ENCODE data around the gene GABARAP.

The GABARAP gene

DNA sequence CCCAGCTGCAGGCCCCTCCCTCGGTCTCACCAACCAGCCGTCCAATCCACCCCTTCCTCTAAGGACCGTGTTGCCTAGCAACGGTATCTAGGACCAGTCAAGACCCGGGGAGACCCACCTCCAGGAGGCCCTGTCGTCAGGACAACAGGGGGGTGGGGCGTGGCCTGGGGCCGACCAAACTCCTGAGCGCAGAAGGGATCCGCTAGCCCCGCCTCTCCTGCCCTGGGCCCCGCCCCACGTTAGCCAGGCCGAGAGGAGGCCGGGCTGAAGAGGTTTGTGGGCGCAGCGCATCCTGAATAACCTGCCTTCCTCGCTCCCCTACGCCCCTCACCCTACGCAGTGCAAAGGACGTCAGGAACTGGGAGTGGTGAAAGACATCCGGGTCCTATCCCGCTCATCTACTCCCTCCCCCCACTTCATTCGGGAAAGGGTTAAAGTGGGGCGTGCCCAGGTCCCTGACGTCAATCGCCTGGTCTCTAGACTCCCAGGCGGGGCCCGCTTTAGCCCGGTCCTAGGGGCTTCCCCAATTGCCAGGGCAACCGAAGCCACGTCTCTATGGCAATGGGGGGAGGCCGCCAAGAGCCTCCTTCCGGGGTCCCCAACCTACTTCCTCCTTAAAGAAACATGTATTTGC, 37.3 kb downstream of the GABARAP start:
- no peak for DNase-seq

DNA sequence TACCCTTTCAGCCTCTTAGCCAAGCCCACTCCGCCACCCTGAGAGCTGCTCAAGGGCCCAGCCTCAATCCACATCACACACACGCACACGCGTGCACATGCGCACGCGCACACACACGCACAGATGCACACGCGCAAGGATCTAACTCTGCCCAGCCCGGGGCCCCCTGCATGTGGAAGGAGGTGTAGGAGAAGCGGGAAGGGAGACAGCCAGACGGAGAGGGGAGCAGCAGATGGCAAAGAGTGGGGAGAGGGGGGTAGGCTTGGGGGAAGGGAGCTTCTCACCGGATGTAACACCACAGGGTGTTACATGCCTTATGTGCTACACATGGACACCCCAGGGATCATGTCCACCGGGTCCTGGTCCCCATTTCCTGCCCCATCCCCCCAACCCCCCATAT, 37.9 kb downstream of the GABARAP start:
- DNase-seq, result no peak

GRCh38 chr17:7203391-7203790, 38.9 kb downstream of the GABARAP start:
- DNase-seq, result no peak

- no peak for DNase-seq
These were observed 45.4 kb downstream of the GABARAP start for GRCh38 chr17:7196651-7197401.

DNA sequence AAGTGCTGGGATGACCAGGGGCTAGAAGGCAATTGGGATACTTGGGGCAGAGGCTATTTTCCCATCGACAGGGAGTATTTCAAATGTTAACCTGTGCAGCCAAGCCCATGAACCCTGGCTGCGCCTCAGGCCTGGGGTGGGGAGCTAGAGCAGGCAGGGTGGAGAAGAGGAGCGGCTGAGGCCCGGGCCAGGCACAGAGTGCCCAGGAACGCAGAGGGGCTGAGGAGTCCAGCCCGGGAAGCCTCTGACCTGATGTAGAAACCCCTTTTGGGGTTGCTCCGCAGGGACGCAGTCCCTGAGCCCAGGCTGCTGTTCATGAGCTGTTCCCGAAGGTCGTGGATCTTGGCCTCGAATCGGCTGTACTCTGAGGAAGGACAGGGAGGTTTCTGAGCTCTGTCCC, 46.3 kb downstream of the GABARAP start:
- DNase-seq, result no peak

- no peak for DNase-seq
These were observed 49.8 kb downstream of the GABARAP start for GRCh38 chr17:7192271-7192937.

DNA sequence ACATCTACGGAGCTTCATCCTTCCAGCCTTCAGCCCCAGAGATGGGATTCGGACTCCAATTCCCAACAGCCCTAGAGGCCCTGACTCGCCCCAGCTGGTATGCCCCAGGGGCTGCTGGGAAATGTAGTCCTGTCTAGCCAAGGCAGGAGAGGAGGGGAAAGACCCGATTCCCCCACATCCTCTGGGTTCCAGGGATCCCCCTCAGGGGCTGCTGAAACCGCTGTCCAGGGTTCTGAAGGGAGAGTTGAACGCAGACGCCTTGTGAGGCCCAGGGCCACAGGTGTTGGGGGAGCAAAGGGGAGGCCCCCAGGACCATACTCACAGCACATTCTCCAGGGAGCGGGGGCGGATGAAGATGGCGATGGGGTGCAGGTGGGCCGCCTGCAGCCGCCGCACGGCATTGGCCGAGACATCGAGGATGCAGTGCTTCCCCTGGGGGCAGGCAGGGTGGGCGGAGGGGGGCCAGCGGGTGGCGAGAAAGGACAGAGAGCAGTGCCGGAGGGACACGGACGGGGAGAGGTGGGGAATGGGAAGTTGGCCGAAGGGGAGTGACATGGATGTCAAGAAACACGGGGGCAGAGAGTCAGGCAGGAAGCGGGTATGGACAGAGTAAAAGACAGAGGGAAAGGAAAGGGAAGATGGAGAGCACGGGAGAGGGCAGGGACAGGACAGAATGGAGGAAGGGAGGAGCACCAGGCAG, 50.5 kb downstream of the GABARAP start:
- no peak for DNase-seq

DNA sequence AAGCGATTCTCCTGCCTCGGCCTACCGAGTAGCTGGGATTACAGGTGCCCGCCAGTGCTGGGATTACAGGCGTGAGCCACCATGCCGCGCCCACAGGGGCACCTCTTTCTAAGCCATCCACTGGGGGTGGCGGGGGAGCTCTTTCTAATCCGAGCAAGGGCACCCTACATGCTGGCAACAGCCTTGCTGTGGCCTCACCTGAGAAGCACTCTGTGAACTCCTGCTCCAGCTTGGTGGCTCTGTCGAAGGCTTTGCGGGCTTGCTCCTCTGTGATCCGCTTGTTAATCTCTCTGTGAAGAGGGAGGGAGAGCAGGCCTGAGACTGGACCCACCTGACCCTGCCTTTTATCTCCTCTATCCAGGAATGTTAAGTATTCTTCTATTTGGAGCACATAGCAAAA, 51.2 kb downstream of the GABARAP start:
- DNase-seq, result no peak

- no peak for DNase-seq
These were observed 51.9 kb downstream of the GABARAP start for GRCh38 chr17:7190276-7190917.
